ENCODE data around the gene AXIN1.
"Not testable (repeated sequence)": the region's sequence is repeated elsewhere in the genome, so short reads cannot be mapped to it uniquely, and the experiment has no call there.

Gene AXIN1

DNA sequence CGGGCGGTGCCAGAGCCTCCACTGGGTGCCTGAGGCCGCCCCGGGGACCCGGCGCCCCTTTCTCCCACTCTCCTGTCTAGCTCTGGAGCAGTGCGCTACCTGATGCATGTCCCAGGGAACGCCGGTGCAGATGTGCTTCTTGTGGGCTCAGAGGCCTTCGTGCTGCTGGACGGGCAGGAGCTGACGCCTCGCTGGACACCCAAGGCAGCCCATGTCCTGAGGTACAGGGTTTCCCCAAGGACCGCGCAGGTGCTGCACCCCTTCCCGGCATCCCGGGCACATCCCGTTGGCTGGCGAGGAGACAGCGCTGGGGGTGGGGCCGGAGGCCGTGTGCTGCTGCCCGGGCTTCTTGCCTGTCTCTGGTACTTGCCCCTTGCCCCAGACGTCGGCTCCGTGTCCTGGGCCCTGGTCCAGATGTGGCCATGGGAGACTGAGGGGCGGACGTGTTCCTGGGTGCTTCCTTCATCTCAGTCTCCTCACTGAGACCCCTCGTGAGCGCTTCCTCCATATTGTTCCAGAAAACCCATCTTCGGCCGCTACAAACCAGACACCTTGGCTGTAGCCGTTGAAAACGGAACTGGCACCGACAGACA lies 89.2 kb downstream of the AXIN1 start:
- DNase-seq: no peak

DNA sequence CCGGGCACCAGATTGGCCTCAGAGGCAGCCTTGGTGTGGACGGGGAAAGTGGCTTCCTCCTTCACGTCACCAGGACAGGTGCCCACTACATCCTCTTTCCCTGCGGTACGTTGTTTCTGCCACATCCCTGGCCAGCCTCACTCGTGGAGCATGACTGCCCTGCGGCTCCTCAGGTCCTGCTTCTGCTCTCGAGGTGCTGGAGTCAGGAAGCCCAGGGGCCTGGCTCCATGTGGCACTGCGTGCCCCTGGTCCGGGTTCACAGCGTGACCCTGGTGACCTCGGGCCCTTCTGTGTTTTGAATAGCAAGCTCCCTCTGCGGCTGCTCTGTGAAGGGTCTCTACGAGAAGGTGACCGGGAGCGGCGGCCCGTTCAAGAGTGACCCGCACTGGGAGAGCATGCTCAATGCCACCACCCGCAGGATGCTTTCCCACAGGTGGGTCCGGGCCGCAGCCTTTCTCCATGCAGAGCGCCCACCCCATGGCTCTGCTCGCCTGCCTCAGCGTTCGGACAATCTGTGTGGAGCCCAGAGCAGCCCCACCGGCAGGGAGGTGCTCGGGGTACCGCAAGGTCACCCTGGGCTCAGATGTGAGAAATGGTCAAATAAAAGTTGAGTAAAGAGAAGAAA lies 90.3 kb downstream of the AXIN1 start:
- DNase-seq: no peak

DNA sequence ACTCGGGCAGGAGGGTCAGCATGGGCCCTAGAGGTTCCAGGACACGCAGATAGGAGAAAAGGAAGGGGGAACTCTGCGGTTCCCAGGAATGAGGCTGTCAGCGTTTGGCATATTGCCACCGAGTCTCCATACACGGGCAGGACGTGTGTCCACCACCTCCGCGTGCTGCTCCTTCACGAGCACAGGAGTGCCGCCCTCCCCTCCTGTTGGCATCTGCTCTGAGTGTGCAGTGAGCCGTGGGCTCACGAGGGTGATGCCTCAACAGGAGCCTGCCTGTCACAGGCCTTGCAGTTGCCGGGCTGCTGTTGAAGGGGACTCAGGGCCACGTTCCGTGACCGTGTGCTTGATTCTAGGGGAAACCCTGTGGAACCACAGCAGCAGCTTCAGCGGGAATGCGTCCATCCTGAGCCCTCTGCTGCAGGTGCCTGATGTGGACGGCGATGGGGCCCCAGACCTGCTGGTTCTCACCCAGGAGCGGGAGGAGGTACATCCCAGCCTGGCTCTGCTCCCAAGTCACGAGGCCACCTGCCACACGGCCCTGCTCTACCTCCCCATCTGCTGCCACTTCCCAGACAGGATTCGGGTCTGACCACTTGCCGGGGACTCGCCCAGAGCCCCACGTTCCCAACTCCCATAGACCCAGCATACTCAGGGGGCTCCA lies 91.4 kb downstream of the AXIN1 start:
- no peak for DNase-seq

- no peak for DNase-seq
Observed at GRCh38 chr16:260326-260725, 92.2 kb downstream of the AXIN1 start.

DNA sequence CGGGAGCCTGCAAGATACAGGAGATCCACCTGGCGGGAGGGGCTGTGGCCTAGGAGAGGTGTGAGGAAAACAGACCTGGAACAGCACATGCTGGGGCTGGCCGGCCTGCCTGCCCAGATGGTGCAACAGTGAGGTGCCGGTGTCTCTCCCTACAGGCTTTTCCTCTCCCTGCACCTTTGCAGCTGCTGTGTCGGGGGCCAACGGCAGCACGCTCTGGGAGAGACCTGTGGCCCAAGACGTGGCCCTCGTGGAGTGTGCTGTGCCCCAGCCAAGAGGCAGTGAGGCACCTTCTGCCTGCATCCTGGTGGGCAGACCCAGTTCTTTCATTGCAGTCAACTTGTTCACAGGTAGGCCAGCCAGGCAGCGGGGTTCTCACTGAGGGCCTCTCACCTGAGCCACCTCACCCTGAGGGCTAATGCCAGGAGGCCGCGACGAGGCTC lies 92.7 kb downstream of the AXIN1 start:
- no peak for DNase-seq

DNA sequence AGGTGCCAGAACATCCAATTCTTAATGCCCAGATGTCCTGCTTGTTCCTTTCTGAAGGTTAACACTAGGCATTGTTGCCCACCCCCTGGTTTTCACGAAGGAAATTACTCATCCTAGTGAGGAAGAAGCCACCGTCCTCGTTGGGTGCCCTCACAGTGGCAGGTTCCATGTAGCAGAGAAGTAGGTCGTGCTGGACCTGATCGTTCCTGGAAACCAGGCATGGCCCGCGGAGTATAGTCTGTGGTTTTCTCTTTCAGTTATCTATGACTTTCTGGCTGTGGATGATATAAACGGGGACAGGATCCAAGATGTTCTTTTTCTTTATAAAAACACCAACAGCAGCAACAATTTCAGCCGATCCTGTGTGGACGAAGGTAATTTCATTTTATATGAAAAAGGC lies 93.3 kb downstream of the AXIN1 start:
- no peak for DNase-seq

DNA sequence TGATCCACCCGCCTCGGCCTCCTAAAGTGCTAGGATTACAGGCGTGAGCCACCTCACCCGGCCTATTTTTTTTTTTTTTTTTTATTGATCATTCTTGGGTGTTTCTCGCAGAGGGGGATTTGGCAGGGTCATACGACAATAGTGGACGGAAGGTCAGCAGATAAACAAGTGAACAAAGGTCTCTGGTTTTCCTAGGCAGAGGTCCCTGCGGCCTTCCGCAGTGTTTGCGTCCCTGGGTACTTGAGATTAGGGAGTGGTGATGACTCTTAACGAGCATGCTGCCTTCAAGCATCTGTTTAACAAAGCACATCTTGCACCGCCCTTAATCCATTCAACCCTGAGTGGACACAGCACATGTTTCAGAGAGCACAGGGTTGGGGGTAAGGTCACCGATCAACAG lies 94.4 kb downstream of the AXIN1 start:
- DNase-seq: not testable (repeated sequence)

- DNase-seq: no peak
Observed at GRCh38 chr16:255183-255582, 97.3 kb downstream of the AXIN1 start.

GRCh38 chr16:254461-254860 lies 98.1 kb downstream of the AXIN1 start:
- no peak for DNase-seq

GRCh38 chr16:253833-254232 lies 98.7 kb downstream of the AXIN1 start:
- DNase-seq: peak in 1 of 6 experiments; percentile 4

GRCh38 chr16:252366-253337 lies 99.9 kb downstream of the AXIN1 start:
- DNase-seq: peak in 3 of 6 experiments; percentile 12 to 52 (median 36)

- no peak for DNase-seq
Observed at GRCh38 chr16:249431-249830, 103.1 kb downstream of the AXIN1 start.

- no peak for DNase-seq
Observed at GRCh38 chr16:247027-247426, 105.5 kb downstream of the AXIN1 start.

DNA sequence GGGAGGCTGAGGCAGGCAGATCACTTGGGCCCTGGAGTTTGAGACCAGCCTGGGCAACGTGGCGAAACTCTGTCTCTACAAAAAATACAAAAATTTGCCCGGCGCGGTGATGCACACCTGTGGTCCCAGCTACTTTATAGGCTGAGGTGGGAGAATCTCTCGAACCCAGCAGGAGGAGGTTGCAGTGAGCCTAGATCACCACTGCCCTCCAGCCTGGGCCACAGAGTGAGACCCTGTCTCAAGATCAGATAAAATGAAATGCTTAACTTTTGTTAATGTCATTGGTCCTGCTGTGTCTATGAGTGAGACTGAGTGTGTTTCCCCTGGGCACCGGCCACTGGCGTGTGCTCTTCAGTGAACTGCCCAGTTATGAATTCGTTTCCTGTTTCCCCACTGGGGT lies 107.4 kb downstream of the AXIN1 start:
- DNase-seq: no peak

- DNase-seq: no peak
Observed at GRCh38 chr16:243348-243747, 109.2 kb downstream of the AXIN1 start.

GRCh38 chr16:242281-242680 lies 110.2 kb downstream of the AXIN1 start:
- no peak for DNase-seq

DNA sequence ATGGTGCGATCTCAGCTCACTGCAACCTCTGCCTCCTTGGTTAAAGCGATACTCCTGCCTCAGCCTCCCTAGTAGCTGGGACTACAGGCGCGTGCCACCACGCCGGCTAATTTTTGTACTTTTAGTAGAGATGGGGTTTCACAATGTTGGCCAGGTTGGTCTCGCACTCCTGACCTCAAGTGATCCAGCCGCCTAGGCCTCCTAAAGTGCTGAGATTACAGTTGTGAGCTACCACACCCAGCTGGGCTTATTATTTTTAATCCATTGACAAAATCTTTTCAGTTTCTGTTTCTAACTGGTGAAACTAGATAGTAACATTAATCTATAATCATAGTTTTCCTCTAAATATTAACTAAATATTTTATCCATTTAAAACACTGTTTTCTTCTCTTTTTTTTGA lies 112.0 kb downstream of the AXIN1 start:
- no peak for DNase-seq

DNA sequence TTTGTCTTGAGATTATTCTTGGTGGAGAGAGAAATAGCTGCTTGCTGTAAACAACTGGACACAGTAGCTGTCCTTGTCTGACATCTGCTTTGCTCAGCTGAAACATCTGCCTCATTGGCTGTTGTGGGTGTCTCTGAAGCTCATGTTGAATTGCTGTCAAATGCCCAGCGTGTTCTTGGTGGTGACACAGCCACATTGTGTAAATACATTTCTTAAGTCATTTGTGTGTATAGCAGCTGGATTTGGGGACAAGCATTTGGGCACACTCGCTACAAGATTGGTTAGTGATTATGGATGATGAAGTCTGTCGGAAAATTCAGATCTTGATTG lies 112.6 kb downstream of the AXIN1 start:
- DNase-seq: no peak
